ENCODE data around the gene RCVRN.

Gene RCVRN

DNA sequence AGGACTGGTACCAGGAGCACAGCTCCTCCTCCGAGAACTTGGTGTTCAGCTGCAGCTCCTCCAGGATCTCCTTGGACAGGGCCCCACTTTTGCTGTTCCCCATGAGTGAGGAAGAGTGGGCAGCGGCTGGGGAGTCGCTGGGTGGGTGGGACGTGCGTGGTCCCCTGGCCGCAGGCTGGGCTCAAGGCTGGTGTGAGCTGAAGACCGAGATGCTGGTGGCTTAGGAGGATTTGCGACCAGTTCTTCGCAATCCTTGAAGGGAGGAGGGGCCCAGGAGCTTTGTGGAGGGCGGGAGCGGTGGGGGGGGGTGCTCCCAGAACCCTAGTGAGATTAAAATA is at the start of gene RCVRN:
RCVRN (minus strand) TSS at position 194 of the 338 bp plus-strand sequence; CDS start at position 103, 91 bp downstream.
- no peak for DNase-seq

DNA sequence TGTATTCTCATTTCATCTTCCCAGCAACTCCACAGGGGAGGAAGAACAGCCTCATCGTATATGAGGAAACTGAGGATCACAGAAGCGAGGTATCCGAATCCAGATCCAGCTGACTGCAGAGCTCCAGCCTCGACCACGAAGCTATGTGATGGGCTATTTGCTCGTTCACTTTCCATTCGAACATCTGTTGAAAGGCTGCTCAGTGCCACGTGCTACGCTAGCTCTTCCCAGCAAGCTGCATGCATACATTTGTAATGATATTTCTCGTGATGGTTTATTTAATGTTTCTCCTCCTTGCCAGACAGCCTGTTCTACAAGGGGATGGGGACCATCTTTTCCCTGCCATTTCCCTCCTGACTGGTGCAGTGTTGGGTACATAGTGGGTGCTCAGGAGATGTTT is 48.4 kb upstream of the RCVRN start:
- DNase-seq: no peak

DNA sequence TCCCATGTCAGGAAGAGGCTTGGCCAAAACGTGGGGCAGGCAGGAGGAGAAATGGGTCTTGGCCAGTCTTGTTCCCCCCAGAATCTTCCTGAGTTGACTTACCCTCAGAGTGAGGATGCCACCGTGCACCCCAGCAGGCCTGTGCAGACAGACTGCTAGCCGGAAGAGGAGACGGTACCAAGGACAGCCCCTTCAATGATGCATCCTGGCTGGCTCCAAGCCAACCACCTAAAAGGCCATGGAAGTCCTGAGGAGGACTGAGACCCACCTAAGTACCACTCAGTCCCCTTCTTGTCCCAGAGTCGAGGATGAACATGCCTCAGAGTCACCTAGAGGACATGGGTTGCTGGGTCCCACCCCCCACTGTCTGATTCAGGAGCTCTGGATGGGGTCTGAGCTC is 46.7 kb upstream of the RCVRN start:
- no peak for DNase-seq

DNA sequence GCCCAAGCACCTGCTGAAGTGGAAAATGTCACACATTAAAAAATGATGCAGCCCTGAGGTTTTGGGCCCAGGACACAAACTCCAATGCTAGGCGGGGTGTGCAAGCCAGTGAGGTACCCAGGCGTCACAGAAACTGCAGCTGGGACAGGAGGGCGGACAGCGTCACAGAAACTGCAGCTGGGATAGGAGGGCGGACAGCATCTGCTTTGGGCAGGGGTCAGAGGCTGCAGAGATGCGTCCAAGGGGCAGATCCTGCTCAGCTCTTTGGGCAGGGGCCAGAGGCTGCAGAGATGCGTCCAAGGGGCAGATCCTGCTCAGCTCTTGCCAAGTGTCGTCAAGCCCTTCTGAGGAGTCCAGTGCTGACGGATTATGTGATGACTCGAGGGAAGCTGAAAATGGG is 43.9 kb upstream of the RCVRN start:
- no peak for DNase-seq

DNA sequence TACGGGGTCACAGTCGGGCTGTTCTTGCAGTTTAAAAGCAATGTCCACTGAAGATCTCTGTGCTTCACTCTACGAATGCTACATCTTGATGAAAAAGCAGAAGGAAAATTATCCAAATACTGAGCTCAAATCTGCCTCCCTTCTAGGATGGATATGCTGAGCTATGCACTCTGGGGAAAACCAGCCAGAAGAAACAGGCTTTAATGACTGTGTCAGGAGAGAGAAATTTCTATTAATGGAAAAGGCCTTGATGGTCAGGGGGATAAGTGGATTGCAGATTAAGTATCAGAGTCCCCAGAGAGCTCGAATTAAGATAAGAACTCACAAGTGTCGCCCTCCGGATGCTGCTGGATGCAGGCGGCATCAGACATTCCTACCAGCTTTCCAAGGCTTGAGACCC is 39.6 kb upstream of the RCVRN start:
- no peak for DNase-seq

DNA sequence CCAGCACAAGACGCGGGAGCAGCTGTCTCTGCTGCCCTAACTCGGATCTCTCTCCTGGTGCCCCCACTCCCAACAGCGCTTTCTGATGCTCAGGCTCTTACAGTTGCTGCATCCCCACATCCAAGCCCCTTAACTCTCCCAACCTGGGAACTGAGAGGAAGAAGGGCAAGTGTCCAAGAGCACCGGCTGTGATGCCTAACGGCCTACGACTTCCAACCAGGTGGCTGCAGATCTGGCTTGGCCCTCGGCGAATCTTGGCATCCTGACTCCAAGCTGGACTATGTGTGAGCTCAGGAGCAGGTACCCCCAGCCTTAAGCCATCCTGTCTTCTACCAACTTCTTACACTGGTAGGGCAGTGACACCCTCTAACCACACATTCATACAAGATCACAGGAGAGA is 38.3 kb upstream of the RCVRN start:
- DNase-seq: no peak

DNA sequence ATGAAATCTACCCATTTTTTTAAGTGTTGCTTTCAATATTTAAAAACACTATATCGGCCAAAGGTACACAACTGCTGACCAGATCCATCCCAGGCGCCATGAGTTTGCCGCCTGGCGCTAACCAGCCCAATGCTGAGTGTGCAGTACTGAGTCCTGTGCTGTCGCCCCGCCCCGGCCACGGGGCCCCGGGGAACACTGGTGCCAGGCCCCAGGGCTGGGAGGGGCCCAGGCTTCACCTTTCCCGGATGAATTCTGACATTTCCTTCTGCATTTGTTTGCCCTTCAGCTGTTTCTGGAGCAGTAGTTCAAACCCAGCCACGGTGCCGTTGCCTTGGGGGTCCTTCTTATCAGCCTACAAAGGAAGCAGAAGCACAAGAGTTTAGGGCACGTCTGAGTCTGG is 37.8 kb upstream of the RCVRN start:
- DNase-seq: no peak

DNA sequence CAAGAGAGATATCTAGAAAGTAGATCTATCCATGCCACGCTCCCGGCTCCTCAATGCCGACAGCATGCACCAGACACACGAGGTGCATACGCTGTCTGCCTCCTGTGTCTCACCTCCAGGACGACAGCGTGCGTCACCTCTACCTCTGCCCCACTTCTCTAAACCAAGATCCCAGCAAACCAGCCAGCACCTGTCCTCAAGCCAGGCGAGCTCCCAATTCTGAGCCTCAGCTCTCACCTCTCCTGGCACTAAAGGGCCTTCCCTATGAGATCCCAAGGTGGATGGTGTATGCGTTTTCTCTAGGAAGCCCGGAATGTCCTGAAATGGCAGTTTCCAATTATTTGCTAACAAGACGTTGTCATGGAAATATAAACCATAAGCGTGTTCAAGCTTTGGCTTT is 36.2 kb upstream of the RCVRN start:
- no peak for DNase-seq

DNA sequence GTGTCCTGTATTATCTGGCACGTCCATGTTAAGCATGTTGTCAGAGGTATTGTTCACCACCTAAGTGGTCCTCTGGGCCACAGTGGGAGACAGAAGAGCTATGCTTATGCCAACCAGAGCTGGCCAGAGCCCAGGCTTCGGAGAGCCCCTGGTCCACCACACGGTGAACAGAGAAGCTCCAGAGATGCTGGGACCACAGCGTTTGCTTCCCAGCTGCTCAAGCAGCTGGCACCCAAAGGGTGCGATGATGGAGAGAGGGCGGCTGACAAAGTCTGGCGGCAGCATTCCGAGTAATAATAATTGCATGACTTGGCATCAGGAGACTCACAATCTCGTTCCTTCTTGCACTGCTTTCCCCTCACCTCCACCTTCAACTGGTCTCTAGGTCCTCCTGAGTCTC is 35.8 kb upstream of the RCVRN start:
- no peak for DNase-seq

DNA sequence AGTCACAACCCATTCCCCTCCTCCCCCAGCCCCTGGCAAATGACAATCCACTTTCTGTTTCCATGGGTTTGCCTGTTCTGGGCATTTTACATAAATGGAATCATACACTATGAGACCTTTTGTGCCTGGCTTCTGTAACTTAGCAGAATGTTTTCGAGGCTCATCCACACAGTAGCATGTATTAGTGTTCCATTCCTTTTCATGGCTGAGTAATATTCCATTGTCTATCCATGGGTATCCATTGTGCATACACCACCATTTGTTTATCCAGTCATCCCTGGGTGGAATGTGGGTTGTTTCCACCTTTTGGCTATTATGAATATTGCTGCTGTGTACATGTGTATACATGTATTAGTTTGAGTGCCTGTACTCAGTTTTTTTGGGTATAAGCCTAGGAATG is 33.7 kb upstream of the RCVRN start:
- DNase-seq: no peak

DNA sequence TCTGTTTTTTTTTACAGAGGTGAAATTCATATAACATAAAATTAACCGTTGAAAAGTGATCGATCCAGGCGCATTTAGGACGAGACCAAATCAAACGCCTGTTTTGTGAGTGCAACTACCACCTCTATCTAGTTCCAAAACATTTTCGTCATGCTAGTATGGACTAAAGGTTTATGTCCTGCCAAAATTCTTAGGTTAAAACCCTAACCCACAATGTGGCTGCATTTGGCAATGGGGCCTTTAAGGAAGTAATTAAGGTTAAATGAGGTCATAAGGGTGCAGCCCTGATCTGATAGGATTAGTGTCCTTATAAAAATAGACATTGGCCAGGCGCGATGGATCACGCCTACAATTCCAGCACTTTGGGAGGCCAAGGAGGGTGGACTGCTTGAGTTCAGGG is 32.8 kb upstream of the RCVRN start:
- no peak for DNase-seq

DNA sequence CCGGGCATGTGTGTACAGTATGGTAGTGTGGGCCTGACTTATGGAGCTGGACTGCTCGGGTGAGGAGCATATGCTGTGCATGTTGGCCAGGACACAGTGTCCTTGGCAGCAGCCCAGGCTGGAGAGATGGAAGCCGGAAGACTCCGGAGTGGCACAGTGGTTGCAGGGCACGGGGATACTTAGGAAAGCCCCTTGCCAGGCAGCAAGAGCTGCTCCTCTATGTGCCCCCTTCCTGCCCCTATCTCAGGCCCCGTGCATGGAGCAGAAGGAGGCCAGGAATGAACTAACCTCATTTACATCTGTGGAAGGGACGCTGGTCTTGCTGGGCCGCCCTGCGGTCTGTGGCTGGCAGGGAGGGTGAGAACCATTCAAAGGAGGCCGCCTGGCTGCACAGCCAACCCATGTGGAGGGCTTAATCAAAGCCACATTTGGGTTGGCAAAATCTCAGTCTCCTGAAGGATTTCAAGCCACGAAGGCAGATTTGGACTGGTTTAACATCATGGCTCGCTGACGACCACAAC is 32.2 kb upstream of the RCVRN start:
- no peak for DNase-seq

DNA sequence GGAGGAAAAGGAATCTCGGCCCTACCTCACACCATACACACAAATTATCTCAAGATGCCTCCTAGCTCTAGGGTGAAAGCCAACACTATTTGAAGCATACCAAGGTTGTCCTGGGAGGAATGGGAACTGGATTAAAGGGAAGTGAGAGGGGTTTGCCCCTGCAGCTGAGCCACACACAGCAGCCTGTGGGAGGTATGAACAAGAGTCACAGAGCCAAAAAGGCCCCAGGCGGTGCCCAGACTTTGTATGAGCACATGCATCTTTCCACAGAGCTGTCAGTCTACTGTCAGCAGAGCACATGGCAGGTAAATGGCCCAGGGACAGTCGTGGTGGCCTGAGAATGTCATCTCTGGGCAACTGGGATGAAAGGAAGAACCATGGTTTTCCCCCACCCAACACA is 31.0 kb upstream of the RCVRN start:
- no peak for DNase-seq

DNA sequence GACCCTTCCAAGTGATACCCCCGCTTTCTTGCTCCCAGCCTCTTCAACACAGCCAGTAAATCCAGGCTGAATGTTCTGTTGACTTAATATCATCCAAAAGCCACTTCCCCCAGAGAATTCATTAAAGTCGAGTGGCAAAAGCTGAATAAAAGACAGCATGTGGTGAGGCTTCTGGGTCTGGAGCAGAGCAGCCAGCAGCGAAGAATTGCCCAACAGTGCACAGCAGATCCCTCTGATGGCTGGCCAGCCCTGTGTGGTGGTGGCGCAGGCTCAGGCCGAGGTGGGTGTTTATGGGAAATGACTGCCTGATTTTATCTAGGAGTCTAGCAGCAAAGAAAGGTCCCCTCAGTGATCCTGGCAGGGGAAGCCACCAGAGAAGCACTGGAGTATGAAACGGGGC is 30.3 kb upstream of the RCVRN start:
- DNase-seq: no peak

DNA sequence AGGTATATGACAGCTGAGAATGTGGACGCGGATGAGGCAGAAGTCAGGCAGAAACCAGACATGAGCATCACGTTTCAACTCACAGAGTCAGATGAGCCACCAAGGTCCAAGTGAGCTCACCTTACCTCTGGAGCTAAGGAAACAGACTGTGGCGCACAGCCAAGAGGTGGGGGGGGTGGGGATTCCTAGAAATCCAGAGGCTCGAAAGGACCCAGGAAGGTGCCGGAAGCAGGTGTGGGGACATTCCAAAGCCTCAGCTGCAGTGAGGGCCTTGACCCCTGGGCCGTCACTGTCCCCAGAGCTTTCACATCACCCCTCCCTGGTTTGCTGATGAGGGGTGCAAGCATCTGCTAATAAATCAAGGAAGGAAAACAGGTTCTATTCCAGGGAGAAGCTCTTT is 29.3 kb upstream of the RCVRN start:
- no peak for DNase-seq

DNA sequence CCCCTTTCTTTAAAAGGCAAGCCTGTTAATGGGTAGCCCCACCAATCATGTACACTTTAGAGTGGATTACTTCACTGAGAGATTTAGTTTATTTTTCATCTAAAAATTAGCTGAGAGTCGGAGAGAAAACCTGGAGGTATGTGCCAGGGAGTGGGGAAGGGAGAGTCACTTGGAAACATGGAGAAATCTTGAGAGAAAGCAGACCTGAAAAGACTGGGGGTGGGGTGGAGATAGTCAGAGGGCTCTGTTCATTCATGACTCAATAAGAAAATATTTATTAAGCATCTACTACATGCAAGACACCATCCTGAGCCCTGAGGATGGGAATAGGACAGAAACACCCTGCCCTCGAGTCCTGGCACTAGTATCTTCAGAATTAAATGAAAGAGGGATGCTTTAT is 27.4 kb upstream of the RCVRN start:
- DNase-seq: no peak

DNA sequence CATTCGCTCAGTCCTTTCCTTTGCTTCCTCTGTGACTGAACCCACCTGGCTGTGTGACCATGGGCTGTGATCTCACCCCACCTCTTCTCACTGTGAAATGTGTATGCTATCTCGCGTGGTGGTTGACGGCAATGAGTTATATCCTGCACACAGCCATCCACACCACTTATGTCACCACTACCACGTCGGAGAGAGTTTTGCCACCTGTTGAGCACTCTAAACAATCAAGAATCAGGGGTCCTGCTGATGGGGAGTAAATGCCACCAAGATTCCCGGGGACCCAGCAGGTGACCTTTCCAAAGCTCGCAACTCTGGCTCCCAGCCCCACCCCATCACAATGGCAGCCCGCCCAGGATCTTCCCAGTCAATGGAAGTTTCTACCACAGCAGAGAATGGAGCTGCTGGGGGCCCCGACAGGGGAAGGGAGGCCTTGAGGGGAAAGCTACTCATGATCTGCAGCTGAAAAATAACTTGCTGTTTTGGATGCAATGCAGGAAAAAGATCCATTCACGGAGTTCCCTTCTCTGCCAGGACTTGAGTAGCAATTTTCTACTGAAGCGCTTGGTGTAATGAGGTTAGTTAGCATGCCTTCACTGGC is 26.2 kb upstream of the RCVRN start:
- no peak for DNase-seq

DNA sequence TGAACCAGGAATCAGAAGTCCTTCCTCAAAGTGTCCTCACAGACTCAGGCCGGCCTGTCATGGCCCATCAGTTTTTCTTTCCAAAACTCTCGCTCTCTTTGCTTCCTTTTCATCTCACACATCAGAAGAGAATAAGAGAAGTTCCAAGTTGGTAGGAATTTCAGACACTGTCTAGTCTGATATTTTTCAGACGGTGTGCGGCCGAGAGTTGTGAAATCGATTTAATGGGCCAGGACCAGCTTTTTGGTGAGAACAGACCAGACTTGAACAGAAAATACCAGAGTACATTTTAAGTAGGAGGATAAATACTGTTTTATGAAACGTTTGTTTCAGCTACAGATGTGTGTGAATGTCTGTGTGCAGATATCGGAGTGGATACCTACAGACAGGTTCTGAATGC is 24.8 kb upstream of the RCVRN start:
- DNase-seq: no peak

DNA sequence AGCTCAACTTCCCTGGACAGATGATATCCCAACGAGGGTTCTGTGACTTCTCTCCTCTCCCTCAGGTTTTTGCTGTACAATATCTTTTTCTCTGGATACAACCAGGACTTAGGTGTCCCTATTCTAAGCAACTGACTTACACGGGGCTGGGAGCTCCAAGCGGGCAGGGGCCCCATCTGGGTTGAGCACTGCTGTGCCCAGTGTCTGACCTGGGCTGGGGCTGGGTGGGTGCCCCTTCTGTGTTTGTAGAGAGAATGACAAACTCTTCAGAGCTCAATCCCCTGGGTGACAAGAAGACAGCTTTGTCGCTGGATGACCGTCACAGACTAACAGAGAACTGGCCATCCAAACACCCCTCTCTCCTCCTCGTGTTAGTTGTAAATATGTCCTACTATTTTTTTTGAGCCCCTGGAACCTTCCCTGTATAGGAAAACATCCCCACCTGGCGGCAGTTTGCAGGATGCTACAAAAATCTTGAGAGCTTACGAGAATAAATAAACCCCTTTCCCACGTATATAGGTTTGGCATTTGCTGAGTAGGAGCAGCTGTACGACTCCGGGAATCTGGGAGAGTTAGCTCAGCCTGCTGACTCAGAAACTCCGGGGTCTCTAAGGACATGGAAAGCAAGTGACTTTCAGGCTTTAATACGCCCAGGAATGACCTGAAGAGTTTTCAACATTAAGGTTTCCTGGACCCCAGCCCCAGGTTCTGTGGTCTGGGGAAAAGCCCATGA is 23.7 kb upstream of the RCVRN start:
- no peak for DNase-seq

DNA sequence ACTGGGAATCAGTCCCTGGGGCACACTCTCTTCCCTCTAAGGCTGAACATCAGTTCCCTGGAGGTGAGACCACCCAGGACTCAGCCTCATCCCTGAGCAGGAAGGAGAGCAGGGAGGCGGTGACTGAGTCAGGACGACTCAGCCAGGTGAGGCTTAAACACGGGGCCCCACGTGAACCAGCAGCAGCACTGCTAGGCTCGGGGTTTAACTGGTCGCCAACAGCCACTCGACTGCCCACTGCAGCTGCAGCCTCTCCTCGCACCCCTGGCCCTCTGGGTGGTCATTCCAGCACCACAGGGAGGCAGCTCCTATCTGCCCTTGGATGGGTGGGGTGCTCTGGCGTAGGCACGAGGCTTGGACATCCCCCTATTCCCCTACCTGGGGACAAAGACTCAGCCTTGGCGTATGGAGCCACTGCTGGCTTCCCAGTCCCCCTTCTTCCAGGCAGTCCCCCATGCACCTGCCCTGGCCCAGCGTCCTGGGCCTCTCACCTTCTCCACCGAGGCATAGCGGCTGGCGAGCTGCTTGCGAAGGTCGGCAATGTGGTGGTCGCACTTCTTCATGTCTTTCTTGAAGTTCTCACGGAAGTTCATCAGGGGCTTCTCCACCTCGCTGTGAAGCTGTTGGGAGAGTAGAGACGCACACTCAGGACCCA is 21.2 kb upstream of the RCVRN start:
- no peak for DNase-seq

DNA sequence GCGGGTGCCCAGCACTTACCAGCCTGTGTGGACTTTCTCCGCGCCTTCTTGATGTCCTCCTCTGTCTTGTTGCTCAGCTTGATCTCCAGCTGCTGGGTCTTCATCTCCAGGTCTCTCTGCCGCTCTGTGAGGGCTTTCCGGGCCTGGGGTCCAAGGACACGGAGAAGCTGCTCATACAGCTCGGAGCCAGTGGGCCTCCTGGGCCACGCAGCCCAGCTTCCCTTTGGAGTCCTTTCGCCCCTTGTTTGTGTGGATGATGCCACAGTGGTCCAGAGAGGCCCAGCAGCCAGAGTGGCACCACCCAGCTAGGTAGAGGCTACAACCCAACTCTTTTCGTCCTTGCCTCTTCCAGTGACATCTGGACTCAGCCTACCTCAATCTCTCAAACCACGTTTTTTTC is 20.4 kb upstream of the RCVRN start:
- DNase-seq: no peak

DNA sequence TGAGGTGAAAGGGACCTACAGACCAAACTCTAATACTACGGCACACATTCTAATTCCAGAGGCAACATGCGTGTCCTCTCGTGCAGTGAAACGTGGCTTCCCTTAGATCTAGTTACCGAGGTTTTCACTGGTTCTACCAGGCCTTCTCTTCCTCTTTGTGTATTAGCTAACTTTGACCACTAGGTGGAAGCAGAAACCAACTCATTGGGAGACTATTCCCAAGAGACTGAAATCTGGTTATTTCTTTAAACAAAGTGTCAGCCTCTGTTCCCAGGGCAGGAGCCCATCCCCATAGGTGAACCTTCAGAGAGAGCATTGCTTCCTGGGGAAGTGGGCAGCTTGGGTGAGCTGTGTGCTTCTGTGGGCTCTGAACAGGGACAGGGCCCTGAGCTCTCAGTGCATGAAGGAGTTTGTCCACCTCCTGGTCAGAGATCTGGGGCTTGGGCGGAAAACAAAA is 19.7 kb upstream of the RCVRN start:
- no peak for DNase-seq

DNA sequence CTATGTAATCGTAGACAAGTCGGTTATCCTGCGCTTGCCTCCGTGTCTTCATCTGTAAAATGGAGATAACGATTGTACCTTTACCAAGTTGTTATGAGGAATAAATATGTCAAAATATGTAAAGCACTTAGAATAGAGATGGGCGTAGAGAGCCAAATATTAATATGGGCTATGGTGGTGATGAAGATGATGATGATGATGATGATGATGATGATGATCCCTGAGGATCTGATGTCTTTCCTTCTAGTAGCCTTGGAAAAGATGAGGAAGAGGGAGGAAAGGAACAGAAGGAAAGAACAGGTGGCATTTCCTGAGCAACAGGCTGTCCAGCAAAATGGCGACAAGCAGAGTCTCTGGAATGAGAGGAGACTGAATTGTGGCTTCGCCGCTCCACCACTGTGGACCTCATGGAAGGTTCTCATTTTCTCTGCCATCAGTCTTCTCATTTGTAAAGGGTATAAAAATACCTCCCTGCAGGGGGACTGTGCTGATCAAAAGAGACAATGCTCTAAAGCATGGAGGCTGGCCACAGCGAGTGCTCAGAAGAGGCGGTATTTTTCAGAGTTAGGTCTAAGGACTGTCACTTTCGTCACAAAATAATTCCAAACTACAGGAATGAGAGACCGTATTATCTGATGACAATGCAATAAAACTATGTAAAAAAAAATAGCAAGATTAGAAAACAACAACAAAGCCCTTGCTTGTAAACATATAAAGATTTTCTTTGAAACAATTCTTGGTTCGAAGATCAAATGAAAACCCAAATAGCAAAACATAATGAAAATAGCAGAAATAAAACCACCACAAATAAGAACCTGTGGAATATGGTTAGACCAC is 17.2 kb upstream of the RCVRN start:
- no peak for DNase-seq
